Parathyroid adenoma (tissue), 2 donors: ENCODE data around the gene SPPL3.

Source experiments
- H2AFZ ChIP-seq: fragments of 300-600 bp; sonication (generic); one replicate; pipeline ENCODE4 v1.7.0; 2017; ENCODE audit warnings: antibody characterized with exemption, mild to moderate bottlenecking
- H3K27ac ChIP-seq: fragments of 300-600 bp; sonication (generic); one replicate; pipeline ENCODE4 v1.7.0; 2017
- H3K27me3 ChIP-seq: fragments of 300-600 bp; sonication (generic); one replicate; pipeline ENCODE4 v1.7.0; 2017; ENCODE audit warnings: low read length; ENCODE audit not compliant: control insufficient read depth, insufficient read depth
- H3K36me3 ChIP-seq: fragments of 300-600 bp; sonication (generic); one replicate; pipeline ENCODE4 v1.7.0; 2017; ENCODE audit warnings: low read length; ENCODE audit not compliant: control insufficient read depth, insufficient read depth
- H3K4me1 ChIP-seq: fragments of 300-600 bp; sonication (generic); one replicate; pipeline ENCODE4 v1.7.0; 2017; ENCODE audit warnings: control low read depth
- H3K4me2 ChIP-seq: fragments of 300-600 bp; sonication (generic); one replicate; pipeline ENCODE4 v1.7.0; 2017; ENCODE audit warnings: low read length
- H3K4me3 ChIP-seq: fragments of 300-600 bp; sonication (generic); one replicate; pipeline ENCODE4 v1.7.0; 2017; ENCODE audit warnings: low read depth, low read length
- H3K79me2 ChIP-seq: fragments of 300-600 bp; sonication (generic); one replicate; pipeline ENCODE4 v1.7.0; 2017; ENCODE audit warnings: control low read depth
- H3K9ac ChIP-seq: fragments of 300-600 bp; sonication (generic); one replicate; pipeline ENCODE4 v1.7.0; 2017; ENCODE audit warnings: mild to moderate bottlenecking
- H3K9me3 ChIP-seq: fragments of 300-600 bp; sonication (generic); one replicate; pipeline ENCODE4 v1.7.0; 2017; ENCODE audit warnings: low read length; ENCODE audit not compliant: control insufficient read depth
- TF ChIP-seq, protein P1 (sequence below): fragments of 300-600 bp; sonication (generic); IDR thresholded peaks from one replicate; pipeline ENCODE4 v1.7.0; 2017; ENCODE audit warnings: antibody characterized with exemption, mild to moderate bottlenecking
- donor health status: primary hyperparathyroidism.

The SPPL3 gene

DNA sequence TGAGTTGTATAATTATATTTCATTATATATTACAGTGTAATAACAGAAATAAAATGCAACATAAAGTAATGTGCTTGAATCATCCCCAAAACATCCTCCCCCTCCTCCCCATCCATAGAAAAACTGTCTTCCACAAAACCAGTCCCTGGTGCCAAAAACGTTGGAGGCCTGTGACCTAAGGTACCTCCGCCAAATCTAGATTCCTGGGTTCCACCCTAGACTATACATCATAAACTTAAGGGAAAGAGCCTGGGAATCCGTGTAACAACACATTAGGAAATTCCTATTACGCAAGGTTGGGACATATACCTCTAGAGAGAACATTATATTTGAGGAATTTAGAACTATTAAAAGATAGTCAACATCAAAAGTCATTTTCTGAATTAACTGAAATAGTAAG is 38.0 kb downstream of the SPPL3 start:
- H3K4me1 ChIP-seq = peaks cover 10% of the 10 kb centered on the region
- TF ChIP-seq, protein P1, sequence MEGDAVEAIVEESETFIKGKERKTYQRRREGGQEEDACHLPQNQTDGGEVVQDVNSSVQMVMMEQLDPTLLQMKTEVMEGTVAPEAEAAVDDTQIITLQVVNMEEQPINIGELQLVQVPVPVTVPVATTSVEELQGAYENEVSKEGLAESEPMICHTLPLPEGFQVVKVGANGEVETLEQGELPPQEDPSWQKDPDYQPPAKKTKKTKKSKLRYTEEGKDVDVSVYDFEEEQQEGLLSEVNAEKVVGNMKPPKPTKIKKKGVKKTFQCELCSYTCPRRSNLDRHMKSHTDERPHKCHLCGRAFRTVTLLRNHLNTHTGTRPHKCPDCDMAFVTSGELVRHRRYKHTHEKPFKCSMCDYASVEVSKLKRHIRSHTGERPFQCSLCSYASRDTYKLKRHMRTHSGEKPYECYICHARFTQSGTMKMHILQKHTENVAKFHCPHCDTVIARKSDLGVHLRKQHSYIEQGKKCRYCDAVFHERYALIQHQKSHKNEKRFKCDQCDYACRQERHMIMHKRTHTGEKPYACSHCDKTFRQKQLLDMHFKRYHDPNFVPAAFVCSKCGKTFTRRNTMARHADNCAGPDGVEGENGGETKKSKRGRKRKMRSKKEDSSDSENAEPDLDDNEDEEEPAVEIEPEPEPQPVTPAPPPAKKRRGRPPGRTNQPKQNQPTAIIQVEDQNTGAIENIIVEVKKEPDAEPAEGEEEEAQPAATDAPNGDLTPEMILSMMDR = no peak

DNA sequence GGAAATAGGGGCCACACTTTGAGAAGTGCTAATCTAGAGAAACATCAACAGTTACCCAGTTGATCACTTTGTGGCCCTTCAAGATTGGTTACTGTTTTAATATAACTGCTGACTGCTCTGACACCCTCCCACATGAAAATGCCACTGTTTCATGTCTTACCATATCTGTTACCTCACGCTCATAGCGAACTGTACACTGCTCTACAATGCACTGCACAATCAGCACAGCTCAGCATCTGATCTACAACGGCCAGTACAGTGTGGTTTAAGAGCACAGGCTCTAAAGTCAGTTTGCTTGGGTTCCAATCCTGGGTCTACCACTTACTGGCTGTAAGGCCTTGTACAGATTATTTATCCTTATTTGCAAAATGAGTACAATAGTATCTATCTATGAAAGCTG is 39.1 kb downstream of the SPPL3 start:
- no peak overlapping the region for H2AFZ ChIP-seq
- H3K9ac ChIP-seq = no peak overlapping the region
- TF ChIP-seq, protein P1 = no peak
- H3K4me2 ChIP-seq = no peak overlapping the region
- peaks cover 10% of the 10 kb centered on the region for H3K4me1 ChIP-seq
- no peak overlapping the region for H3K4me3 ChIP-seq
- H3K36me3 ChIP-seq = no peaks in the 10 kb centered on the region
- H3K27ac ChIP-seq = no peak overlapping the region
- no peaks in the 10 kb centered on the region for H3K27me3 ChIP-seq
- H3K9me3 ChIP-seq = no peaks in the 10 kb centered on the region
- H3K79me2 ChIP-seq = peaks cover 55% of the 10 kb centered on the region

More for the DNA sequence above, 38.0 kb downstream of the SPPL3 start:
- Histone ChIP-seq H3K36me3 (no peaks in the 10 kb centered on the region), H3K9me3 (no peaks in the 10 kb centered on the region), H3K4me3 (no peak overlapping the region), H3K79me2 (peaks cover 62% of the 10 kb centered on the region), H3K27me3 (no peaks in the 10 kb centered on the region), H3K4me2 (no peak overlapping the region), H3K27ac (no peak overlapping the region), H3K9ac (no peak overlapping the region), H2AFZ (no peak overlapping the region)

DNA sequence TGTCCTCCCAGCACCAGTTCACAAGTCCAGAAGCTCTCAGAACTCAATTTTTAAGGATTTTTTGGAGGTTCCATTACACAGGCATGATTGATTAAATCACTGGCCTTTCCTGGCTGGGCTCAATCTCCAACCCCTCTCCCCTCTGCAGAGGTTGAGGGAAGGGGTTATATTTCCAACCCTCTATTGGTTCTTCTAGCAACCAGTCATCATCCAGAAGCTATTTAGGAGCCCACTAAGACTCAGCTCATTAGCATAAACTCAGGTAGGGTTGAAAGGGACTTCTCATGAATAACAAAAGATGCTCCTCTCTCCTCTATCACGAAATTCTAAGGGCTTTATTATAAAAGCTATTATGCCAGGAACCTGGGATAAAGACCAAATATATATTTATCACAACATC is 41.5 kb downstream of the SPPL3 start:
- Histone ChIP-seq H3K27ac (no peak overlapping the region), H3K4me3 (no peak overlapping the region), H3K79me2 (peaks cover 43% of the 10 kb centered on the region), H3K4me1 (peaks cover 10% of the 10 kb centered on the region), H3K9ac (no peak overlapping the region), H2AFZ (no peak overlapping the region), H3K27me3 (no peaks in the 10 kb centered on the region), H3K4me2 (no peak overlapping the region), H3K36me3 (no peaks in the 10 kb centered on the region), H3K9me3 (no peaks in the 10 kb centered on the region)
- TF ChIP-seq, protein P1 = no peak

DNA sequence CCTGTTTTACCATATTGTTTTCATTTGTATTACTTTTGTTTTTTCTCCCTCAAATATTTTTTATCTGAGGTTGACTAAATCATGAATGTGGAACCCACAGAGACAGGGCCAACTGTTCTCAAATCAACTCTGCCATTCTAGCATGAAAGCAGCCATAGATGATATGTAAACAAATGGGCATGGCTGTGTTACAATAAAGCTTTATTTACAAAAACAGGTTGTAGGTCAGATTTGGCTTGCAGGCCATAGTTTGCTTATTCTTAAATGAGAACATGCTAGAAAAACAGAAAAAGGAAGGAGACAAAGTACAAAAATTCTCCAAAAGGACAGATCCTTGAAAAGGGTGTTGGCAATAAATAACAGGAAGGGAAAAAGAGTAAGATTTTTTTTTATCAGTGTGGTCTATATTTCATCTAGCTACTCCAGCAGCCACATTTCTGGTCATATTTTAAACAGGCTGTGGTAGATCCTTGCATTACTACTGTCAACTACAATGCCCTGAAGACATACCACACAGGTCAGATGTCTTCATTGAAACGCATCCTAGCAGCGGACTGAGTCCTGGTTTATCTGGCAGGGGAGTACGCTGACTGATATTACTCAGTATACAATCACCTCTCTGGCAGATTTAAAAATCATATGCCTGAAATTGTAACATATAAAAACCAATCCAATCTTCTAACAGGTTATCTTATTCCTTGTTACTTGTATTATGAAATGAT is 42.9 kb downstream of the SPPL3 start:
- no peaks in the 10 kb centered on the region for H3K36me3 ChIP-seq
- no peak overlapping the region for H3K4me2 ChIP-seq
- no peak overlapping the region for H3K27ac ChIP-seq
- no peaks in the 10 kb centered on the region for H3K9me3 ChIP-seq
- H2AFZ ChIP-seq = no peak overlapping the region
- TF ChIP-seq, protein P1 = no peak
- H3K79me2 ChIP-seq = peaks cover 35% of the 10 kb centered on the region
- no peak overlapping the region for H3K4me3 ChIP-seq
- H3K27me3 ChIP-seq = no peaks in the 10 kb centered on the region
- peaks cover 15% of the 10 kb centered on the region for H3K4me1 ChIP-seq
- H3K9ac ChIP-seq = no peak overlapping the region
